Measurements from ENCODE around the gene BICRA.
"Not testable (repeated sequence)": the region's sequence is repeated elsewhere in the genome, so short reads cannot be mapped to it uniquely, and the experiment has no call there.

BICRA gene

GRCh38 chr19:47658431-47659348, 49.8 kb downstream of the BICRA start:
- Histone ChIP-seq H3K9me3 (replicated peaks; ENCODE audit: low read length) (no peaks in the 10 kb centered on the region), H3K4me1 (ENCODE audit: control insufficient read depth, insufficient read depth, low read length) (peaks cover 36% of the 10 kb centered on the region), H3K4me2 (ENCODE audit: low read length) (no peak overlapping the region), H3K9ac (ENCODE audit: low read depth, low read length) (no peak overlapping the region), H3K36me3 (ENCODE audit: insufficient read depth, low read length) (no peaks in the 10 kb centered on the region), H3K27me3 (ENCODE audit: control insufficient read depth, insufficient read depth, low read length) (no peaks in the 10 kb centered on the region), H3K4me3 (ENCODE audit: low read length) (no peak overlapping the region)

- Histone ChIP-seq H3K9me3 (replicated peaks; ENCODE audit: low read length) (no peaks in the 10 kb centered on the region), H3K4me1 (ENCODE audit: control insufficient read depth, insufficient read depth, low read length) (peaks cover 50% of the 10 kb centered on the region), H3K27me3 (ENCODE audit: control insufficient read depth, insufficient read depth, low read length) (no peaks in the 10 kb centered on the region)
Measured at GRCh38 chr19:47660435-47660832, 51.5 kb downstream of the BICRA start.

GRCh38 chr19:47661161-47661560, 52.2 kb downstream of the BICRA start:
- no peak overlapping the region for H3K4me3 ChIP-seq (ENCODE audit: low read length)
- H3K9ac ChIP-seq (ENCODE audit: low read depth, low read length) = peak overlapping the region; percentile 65
- no peaks in the 10 kb centered on the region for H3K27me3 ChIP-seq (ENCODE audit: control insufficient read depth, insufficient read depth, low read length)
- peak overlapping the region; percentile 13 for H3K4me2 ChIP-seq (ENCODE audit: low read length)
- H3K36me3 ChIP-seq (ENCODE audit: insufficient read depth, low read length) = no peaks in the 10 kb centered on the region
- H3K4me1 ChIP-seq (ENCODE audit: control insufficient read depth, insufficient read depth, low read length) = peaks cover 50% of the 10 kb centered on the region
- no peaks in the 10 kb centered on the region for H3K9me3 ChIP-seq (replicated peaks; ENCODE audit: low read length)

More at GRCh38 chr19:47660435-47660832, 51.5 kb downstream of the BICRA start:
- Histone ChIP-seq H3K36me3 (ENCODE audit: insufficient read depth, low read length) (no peaks in the 10 kb centered on the region), H3K4me2 (ENCODE audit: low read length) (no peak overlapping the region), H3K9ac (ENCODE audit: low read depth, low read length) (peak overlapping the region; percentile 32), H3K4me3 (ENCODE audit: low read length) (no peak overlapping the region)

- H3K4me2 ChIP-seq (ENCODE audit: low read length) = peak overlapping the region; percentile 13
- peak overlapping the region; percentile 65 for H3K9ac ChIP-seq (ENCODE audit: low read depth, low read length)
- H3K4me3 ChIP-seq (ENCODE audit: low read length) = no peak overlapping the region
- H3K36me3 ChIP-seq (ENCODE audit: insufficient read depth, low read length) = no peaks in the 10 kb centered on the region
- H3K9me3 ChIP-seq (replicated peaks; ENCODE audit: low read length) = no peaks in the 10 kb centered on the region
- H3K4me1 ChIP-seq (ENCODE audit: control insufficient read depth, insufficient read depth, low read length) = peaks cover 50% of the 10 kb centered on the region
- H3K27me3 ChIP-seq (ENCODE audit: control insufficient read depth, insufficient read depth, low read length) = no peaks in the 10 kb centered on the region
Measured at GRCh38 chr19:47661611-47662010, 52.7 kb downstream of the BICRA start.

GRCh38 chr19:47663435-47663910, 54.5 kb downstream of the BICRA start:
- Histone ChIP-seq H3K4me1 (ENCODE audit: control insufficient read depth, insufficient read depth, low read length) (peaks cover 56% of the 10 kb centered on the region), H3K4me3 (ENCODE audit: low read length) (peak overlapping the region; percentile 42), H3K27me3 (ENCODE audit: control insufficient read depth, insufficient read depth, low read length) (no peaks in the 10 kb centered on the region), H3K4me2 (ENCODE audit: low read length) (peak overlapping the region; percentile 78), H3K9ac (ENCODE audit: low read depth, low read length) (peak overlapping the region; percentile 89), H3K9me3 (replicated peaks; ENCODE audit: low read length) (no peaks in the 10 kb centered on the region), H3K36me3 (ENCODE audit: insufficient read depth, low read length) (no peaks in the 10 kb centered on the region)

- H3K9me3 ChIP-seq (replicated peaks; ENCODE audit: low read length) = no peaks in the 10 kb centered on the region
- H3K27me3 ChIP-seq (ENCODE audit: control insufficient read depth, insufficient read depth, low read length) = no peaks in the 10 kb centered on the region
- H3K9ac ChIP-seq (ENCODE audit: low read depth, low read length) = peak overlapping the region; percentile 89
- peak overlapping the region; percentile 78 for H3K4me2 ChIP-seq (ENCODE audit: low read length)
- no peaks in the 10 kb centered on the region for H3K36me3 ChIP-seq (ENCODE audit: insufficient read depth, low read length)
- H3K4me1 ChIP-seq (ENCODE audit: control insufficient read depth, insufficient read depth, low read length) = peaks cover 56% of the 10 kb centered on the region
- H3K4me3 ChIP-seq (ENCODE audit: low read length) = peak overlapping the region; percentile 42
Measured at GRCh38 chr19:47663911-47664771, 55.2 kb downstream of the BICRA start.

- not testable (repeated sequence) for H3K4me2 ChIP-seq (ENCODE audit: low read length); H3K4me3 ChIP-seq (ENCODE audit: low read length); H3K9ac ChIP-seq (ENCODE audit: low read depth, low read length); H3K9me3 ChIP-seq (replicated peaks; ENCODE audit: low read length); H3K27me3 ChIP-seq (ENCODE audit: control insufficient read depth, insufficient read depth, low read length)
- Histone ChIP-seq H3K36me3 (ENCODE audit: insufficient read depth, low read length) (peaks cover 13% of the 10 kb centered on the region), H3K4me1 (ENCODE audit: control insufficient read depth, insufficient read depth, low read length) (peaks cover 21% of the 10 kb centered on the region)
Measured at GRCh38 chr19:47668556-47668955, 59.6 kb downstream of the BICRA start.

- Histone ChIP-seq H3K9me3 (replicated peaks; ENCODE audit: low read length) (no peaks in the 10 kb centered on the region), H3K4me2 (ENCODE audit: low read length) (no peak overlapping the region), H3K4me1 (ENCODE audit: control insufficient read depth, insufficient read depth, low read length) (peaks cover 6% of the 10 kb centered on the region), H3K27me3 (ENCODE audit: control insufficient read depth, insufficient read depth, low read length) (no peaks in the 10 kb centered on the region), H3K4me3 (ENCODE audit: low read length) (no peak overlapping the region), H3K36me3 (ENCODE audit: insufficient read depth, low read length) (peaks cover 34% of the 10 kb centered on the region), H3K9ac (ENCODE audit: low read depth, low read length) (no peak overlapping the region)
Measured at GRCh38 chr19:47670736-47671135, 61.8 kb downstream of the BICRA start.

- Histone ChIP-seq H3K27me3 (ENCODE audit: control insufficient read depth, insufficient read depth, low read length) (no peaks in the 10 kb centered on the region), H3K36me3 (ENCODE audit: insufficient read depth, low read length) (peaks cover 34% of the 10 kb centered on the region), H3K4me2 (ENCODE audit: low read length) (no peak overlapping the region), H3K9ac (ENCODE audit: low read depth, low read length) (no peak overlapping the region), H3K9me3 (replicated peaks; ENCODE audit: low read length) (no peaks in the 10 kb centered on the region), H3K4me3 (ENCODE audit: low read length) (no peak overlapping the region), H3K4me1 (ENCODE audit: control insufficient read depth, insufficient read depth, low read length) (peaks cover 6% of the 10 kb centered on the region)
Measured at GRCh38 chr19:47671499-47671898, 62.6 kb downstream of the BICRA start.

GRCh38 chr19:47673426-47673825, 64.5 kb downstream of the BICRA start:
- Histone ChIP-seq H3K9ac (ENCODE audit: low read depth, low read length) (no peak overlapping the region), H3K36me3 (ENCODE audit: insufficient read depth, low read length) (peaks cover 44% of the 10 kb centered on the region), H3K4me2 (ENCODE audit: low read length) (no peak overlapping the region), H3K27me3 (ENCODE audit: control insufficient read depth, insufficient read depth, low read length) (no peaks in the 10 kb centered on the region), H3K4me3 (ENCODE audit: low read length) (no peak overlapping the region), H3K9me3 (replicated peaks; ENCODE audit: low read length) (no peaks in the 10 kb centered on the region), H3K4me1 (ENCODE audit: control insufficient read depth, insufficient read depth, low read length) (no peaks in the 10 kb centered on the region)

GRCh38 chr19:47674548-47674947, 65.6 kb downstream of the BICRA start:
- Histone ChIP-seq H3K4me3 (ENCODE audit: low read length) (no peak overlapping the region), H3K9me3 (replicated peaks; ENCODE audit: low read length) (no peaks in the 10 kb centered on the region), H3K4me1 (ENCODE audit: control insufficient read depth, insufficient read depth, low read length) (no peaks in the 10 kb centered on the region), H3K27me3 (ENCODE audit: control insufficient read depth, insufficient read depth, low read length) (no peaks in the 10 kb centered on the region), H3K36me3 (ENCODE audit: insufficient read depth, low read length) (peaks cover 46% of the 10 kb centered on the region), H3K4me2 (ENCODE audit: low read length) (no peak overlapping the region), H3K9ac (ENCODE audit: low read depth, low read length) (no peak overlapping the region)
